Measurements from ENCODE around the gene ATP6V0E2. TPM values are rescaled to one million over a fixed set of nuclear protein-coding genes. Genes with fewer than 3 reads are reported as not detected.
A peak's percentile ranks its signal among the peaks of the same experiment; 100 is the strongest.

ATP6V0E2 gene
- total RNA-seq, 1 experiment from 2014 or later = 50.1 TPM

DNA sequence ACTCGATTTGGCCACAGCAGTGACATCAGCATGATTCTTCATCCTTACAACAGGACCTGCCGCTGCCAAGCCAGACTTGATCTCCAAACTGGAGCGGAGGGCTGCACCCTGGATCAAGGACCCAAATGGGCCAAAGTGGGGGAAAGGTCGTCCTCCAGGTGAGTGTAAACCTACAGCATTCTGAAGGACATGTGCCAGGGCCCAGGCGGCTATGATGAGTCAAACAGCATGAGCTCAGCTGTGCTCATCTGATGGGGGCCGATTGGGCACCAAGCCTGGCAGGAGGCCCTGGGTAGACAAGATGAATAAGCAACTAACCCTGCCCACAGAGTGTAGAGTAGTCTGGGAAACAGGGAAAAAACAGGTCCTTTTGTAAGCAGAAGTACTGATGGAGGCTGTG, 14.4 kb upstream of the ATP6V0E2 start:
- BruUV-seq (replicated peaks) = no TSS peak
- H3K4me1 ChIP-seq (ENCODE audit: insufficient read depth, low read length, poor library complexity, severe bottlenecking) = peaks cover 16% of the 10 kb centered on the region
- H3K4me3 ChIP-seq (ENCODE audit: low read depth, low read length, poor library complexity, severe bottlenecking) = no peak overlapping the region
- no peaks in the 10 kb centered on the region for H3K9me3 ChIP-seq (ENCODE audit: low read depth, low read length, poor library complexity, severe bottlenecking)
- ChIA-PET POLR2A (ENCODE audit: low non-redundant PET) (no interaction called here), CTCF (no interaction called here)
- H3K27ac ChIP-seq (ENCODE audit: low read depth, low read length, poor library complexity, severe bottlenecking) = no peak overlapping the region
- intact Hi-C loops (cut with micrococcal nuclease; ENCODE audit: unreplicated experiment) = no loop called here
- no peak for TF ChIP-seq EZH2 (IDR thresholded peaks at IDR 0.05; ENCODE audit: borderline replicate concordance, low read depth, low read length, poor library complexity, severe bottlenecking)
- TF ChIP-seq, protein P1, sequence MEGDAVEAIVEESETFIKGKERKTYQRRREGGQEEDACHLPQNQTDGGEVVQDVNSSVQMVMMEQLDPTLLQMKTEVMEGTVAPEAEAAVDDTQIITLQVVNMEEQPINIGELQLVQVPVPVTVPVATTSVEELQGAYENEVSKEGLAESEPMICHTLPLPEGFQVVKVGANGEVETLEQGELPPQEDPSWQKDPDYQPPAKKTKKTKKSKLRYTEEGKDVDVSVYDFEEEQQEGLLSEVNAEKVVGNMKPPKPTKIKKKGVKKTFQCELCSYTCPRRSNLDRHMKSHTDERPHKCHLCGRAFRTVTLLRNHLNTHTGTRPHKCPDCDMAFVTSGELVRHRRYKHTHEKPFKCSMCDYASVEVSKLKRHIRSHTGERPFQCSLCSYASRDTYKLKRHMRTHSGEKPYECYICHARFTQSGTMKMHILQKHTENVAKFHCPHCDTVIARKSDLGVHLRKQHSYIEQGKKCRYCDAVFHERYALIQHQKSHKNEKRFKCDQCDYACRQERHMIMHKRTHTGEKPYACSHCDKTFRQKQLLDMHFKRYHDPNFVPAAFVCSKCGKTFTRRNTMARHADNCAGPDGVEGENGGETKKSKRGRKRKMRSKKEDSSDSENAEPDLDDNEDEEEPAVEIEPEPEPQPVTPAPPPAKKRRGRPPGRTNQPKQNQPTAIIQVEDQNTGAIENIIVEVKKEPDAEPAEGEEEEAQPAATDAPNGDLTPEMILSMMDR (conservative IDR thresholded peaks at IDR 0.05; ENCODE audit: low read depth, low read length) = no peak
- H3K36me3 ChIP-seq (ENCODE audit: insufficient read depth, low read length, poor library complexity, severe bottlenecking) = no peaks in the 10 kb centered on the region
- no peak for DNase-seq (ENCODE audit: low spot score)
- no peaks in the 10 kb centered on the region for H3K27me3 ChIP-seq (replicated peaks; ENCODE audit: insufficient read depth, low read depth, low read length, poor library complexity)

GRCh38 chr7:149859876-149860275, 13.9 kb upstream of the ATP6V0E2 start:
- no peaks in the 10 kb centered on the region for H3K36me3 ChIP-seq (ENCODE audit: insufficient read depth, low read length, poor library complexity, severe bottlenecking)
- H3K4me1 ChIP-seq (ENCODE audit: insufficient read depth, low read length, poor library complexity, severe bottlenecking) = peaks cover 11% of the 10 kb centered on the region
- no peaks in the 10 kb centered on the region for H3K27me3 ChIP-seq (replicated peaks; ENCODE audit: insufficient read depth, low read depth, low read length, poor library complexity)
- no peak overlapping the region for H3K27ac ChIP-seq (ENCODE audit: low read depth, low read length, poor library complexity, severe bottlenecking)
- H3K9me3 ChIP-seq (ENCODE audit: low read depth, low read length, poor library complexity, severe bottlenecking) = no peaks in the 10 kb centered on the region
- CTCF ChIA-PET = no interaction called here
- intact Hi-C loops (cut with micrococcal nuclease; ENCODE audit: unreplicated experiment) = no loop called here
- no peak overlapping the region for H3K4me3 ChIP-seq (ENCODE audit: low read depth, low read length, poor library complexity, severe bottlenecking)
- BruUV-seq (replicated peaks) = no TSS peak
- DNase-seq (ENCODE audit: low spot score) = no peak
- TF ChIP-seq, protein P1 (conservative IDR thresholded peaks at IDR 0.05; ENCODE audit: low read depth, low read length) = no peak
- no peak for TF ChIP-seq EZH2 (IDR thresholded peaks at IDR 0.05; ENCODE audit: borderline replicate concordance, low read depth, low read length, poor library complexity, severe bottlenecking)
- POLR2A ChIA-PET (ENCODE audit: low non-redundant PET) = no interaction called here

DNA sequence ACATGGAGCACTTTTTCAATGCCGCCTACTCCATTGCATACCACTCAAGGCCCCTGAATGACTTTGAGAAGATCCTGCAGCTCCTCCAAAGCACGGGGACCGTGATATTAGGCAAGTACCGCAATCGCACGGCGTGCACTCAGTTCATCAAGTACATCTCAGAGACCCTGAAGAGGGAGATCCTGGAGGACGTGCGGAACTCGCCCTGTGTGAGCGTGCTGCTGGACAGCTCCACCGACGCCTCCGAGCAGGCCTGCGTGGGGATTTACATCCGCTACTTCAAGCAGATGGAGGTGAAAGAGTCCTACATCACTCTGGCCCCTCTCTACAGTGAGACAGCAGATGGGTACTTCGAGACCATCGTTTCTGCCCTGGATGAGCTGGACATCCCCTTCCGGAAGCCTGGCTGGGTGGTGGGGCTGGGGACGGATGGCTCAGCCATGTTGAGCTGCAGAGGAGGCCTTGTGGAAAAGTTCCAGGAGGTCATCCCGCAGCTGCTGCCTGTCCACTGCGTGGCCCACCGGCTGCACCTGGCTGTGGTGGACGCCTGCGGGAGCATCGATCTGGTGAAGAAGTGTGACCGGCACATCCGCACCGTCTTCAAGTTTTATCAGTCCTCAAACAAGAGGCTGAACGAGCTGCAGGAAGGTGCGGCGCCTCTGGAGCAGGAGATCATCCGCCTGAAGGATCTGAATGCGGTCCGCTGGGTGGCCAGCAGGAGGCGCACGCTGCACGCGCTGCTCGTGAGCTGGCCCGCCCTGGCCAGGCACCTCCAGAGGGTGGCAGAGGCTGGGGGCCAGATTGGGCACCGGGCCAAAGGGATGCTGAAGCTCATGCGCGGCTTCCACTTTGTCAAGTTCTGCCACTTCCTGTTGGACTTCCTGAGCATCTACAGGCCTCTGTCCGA, 12.7 kb upstream of the ATP6V0E2 start:
- intact Hi-C loops (cut with micrococcal nuclease; ENCODE audit: unreplicated experiment) = no loop called here
- no TSS peak for BruUV-seq (replicated peaks)
- no peak for DNase-seq (ENCODE audit: low spot score)
- H3K9me3 ChIP-seq (ENCODE audit: low read depth, low read length, poor library complexity, severe bottlenecking) = no peaks in the 10 kb centered on the region
- no peaks in the 10 kb centered on the region for H3K4me1 ChIP-seq (ENCODE audit: insufficient read depth, low read length, poor library complexity, severe bottlenecking)
- H3K27me3 ChIP-seq (replicated peaks; ENCODE audit: insufficient read depth, low read depth, low read length, poor library complexity) = no peaks in the 10 kb centered on the region
- ChIA-PET CTCF (no interaction called here), POLR2A (ENCODE audit: low non-redundant PET) (no interaction called here)
- no peak overlapping the region for H3K27ac ChIP-seq (ENCODE audit: low read depth, low read length, poor library complexity, severe bottlenecking)
- H3K36me3 ChIP-seq (ENCODE audit: insufficient read depth, low read length, poor library complexity, severe bottlenecking) = no peaks in the 10 kb centered on the region
- TF ChIP-seq, protein P1 (conservative IDR thresholded peaks at IDR 0.05; ENCODE audit: low read depth, low read length) = peak; percentile 49
- no peak for TF ChIP-seq EZH2 (IDR thresholded peaks at IDR 0.05; ENCODE audit: borderline replicate concordance, low read depth, low read length, poor library complexity, severe bottlenecking)
- H3K4me3 ChIP-seq (ENCODE audit: low read depth, low read length, poor library complexity, severe bottlenecking) = no peak overlapping the region

Data from A673 (cell line).